GM19193 (cell line): ENCODE results near the gene COL15A1.

ENCODE experiments used
- POLR2A ChIP-seq: IDR thresholded peaks from 4 replicates; pipeline ENCODE4 v1.6.1; 2011; ENCODE audit not compliant: insufficient read depth, insufficient read length; ENCODE audit errors: extremely low read depth

COL15A1 gene

DNA sequence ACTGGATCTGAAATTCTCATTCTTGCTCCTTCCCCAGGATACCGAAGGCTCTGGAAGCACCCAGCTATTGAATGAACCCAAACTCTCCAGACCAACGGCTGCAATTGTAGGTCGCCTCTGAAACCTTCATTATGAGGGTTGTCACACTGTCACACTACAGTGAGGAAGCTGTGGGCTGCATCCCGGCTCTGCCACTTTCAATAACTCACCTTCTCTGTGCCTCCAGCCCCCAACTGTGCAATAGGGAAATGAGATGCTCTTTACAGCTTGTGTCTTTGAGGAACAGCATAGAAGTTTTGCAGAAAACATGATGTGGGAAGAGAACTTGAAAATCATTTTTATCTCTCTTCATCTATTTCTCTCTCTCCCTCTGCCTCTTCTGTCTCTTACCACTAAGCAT, 91.6 kb downstream of the COL15A1 start:
- TF ChIP-seq POLR2A = no peak

DNA sequence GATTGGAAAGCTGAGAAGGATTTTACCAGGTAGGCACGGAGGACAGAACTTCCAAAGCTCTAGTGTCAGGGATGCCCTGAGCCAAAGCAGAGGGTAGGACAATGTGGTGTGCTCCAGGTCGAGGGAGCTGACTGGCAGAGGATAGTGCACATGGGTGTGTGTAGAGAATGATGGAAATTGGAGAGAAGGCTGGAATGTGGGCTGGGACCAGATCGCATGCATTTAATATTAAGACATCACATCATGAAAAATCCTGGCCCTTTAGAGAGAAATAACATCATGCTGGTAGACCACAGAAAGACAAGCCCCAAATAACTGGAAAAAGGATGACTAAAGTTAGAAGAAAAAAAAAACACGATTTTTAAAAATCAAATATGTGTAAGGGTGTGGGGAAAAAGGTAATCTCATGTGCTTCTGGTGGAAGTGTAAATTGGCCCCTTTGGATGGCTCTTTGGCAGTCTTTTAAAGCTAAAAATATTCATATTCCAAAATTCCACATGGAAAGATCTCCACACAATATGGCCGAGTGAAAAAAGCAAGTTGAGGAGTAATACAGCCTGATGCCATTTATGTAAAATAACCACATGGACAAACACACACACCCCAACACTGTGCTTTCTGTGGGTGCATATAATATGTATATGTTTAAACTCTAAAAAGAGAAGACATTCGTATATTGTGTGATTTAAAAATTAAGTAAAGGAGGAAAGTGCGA, 94.2 kb downstream of the COL15A1 start:
- TF ChIP-seq POLR2A = no peak

- TF ChIP-seq POLR2A = no peak
Measured at GRCh38 chr9:99038484-99038820, 94.7 kb downstream of the COL15A1 start.

DNA sequence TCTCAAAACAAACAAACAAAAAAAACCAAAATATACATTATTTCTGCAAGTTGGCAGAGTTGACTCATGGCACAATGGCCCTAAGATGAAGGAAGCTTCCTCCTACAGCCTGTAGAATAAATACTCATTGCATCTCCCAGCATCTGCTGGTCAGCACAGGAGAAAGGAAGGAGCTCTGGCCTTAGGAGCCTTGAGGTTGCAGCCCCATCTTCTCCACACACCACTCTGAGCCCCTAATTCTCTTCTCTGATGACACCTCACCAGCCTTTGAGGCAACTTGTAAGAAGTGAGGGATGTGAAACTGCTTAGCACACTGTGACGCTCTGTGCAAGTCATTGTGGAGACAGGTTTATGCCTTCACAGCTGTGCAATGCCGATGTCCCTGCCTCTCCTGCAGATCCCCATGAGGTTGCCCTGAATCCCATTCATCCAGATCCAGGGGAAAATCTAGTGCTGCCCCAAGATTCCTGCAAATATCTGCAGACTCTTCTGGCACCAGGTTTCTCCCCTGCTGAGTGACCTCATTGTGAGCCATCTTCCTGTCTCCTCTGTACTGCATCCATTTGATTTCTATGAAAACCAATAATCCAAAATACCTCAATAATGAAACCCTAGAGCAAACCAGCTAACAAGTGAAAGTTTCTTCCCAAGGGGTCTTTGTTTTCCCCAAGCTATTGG, 95.9 kb downstream of the COL15A1 start:
- no peak for TF ChIP-seq POLR2A

GRCh38 chr9:99040251-99040900, 96.7 kb downstream of the COL15A1 start:
- no peak for TF ChIP-seq POLR2A

- no peak for TF ChIP-seq POLR2A
Measured at GRCh38 chr9:99040911-99041582, 97.3 kb downstream of the COL15A1 start.

GRCh38 chr9:99041618-99042017, 97.9 kb downstream of the COL15A1 start:
- no peak for TF ChIP-seq POLR2A

- no peak for TF ChIP-seq POLR2A
Measured at GRCh38 chr9:99042620-99043019, 98.9 kb downstream of the COL15A1 start.

- TF ChIP-seq POLR2A = no peak
Measured at GRCh38 chr9:99044827-99045226, 101.1 kb downstream of the COL15A1 start.

DNA sequence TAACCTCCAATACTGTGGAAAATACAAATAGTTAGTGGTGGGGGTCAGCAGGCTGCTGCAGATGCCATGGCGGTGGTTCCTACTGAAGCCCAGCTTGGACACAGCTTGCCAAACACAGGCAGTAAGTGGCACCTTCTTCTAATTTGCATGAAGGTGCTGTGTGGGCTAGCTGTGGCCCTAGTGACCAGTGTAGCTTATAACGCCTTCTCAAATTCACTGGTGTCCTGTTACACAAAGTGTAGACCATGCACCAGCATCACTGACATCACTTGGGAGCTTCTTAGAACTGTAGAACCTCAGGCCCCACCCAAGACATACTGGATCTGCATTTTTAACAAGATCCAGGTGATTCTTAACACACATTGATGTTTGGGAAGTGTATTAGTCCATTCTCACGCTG, 102.4 kb downstream of the COL15A1 start:
- TF ChIP-seq POLR2A = no peak

GRCh38 chr9:99046542-99047071, 102.9 kb downstream of the COL15A1 start:
- no peak for TF ChIP-seq POLR2A

DNA sequence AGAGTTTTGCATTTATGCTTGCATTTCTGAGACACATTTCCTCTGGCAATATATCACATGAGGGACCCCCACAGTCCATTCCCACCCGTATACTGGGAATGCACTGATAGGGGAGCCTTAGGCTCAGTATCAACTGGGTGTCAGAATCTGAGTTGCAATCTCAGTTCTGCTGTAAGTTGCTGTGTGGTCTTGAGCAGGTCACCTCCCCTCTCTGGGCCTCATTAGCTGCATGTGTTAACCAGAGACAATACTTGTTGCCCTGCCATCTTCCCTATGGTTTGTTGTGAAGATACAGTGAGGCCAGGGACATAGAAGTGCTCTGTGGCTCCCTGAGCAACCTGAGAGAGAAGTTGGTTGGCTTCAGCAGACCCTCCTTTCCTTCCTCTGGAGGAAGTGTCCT, 105.5 kb downstream of the COL15A1 start:
- no peak for TF ChIP-seq POLR2A

DNA sequence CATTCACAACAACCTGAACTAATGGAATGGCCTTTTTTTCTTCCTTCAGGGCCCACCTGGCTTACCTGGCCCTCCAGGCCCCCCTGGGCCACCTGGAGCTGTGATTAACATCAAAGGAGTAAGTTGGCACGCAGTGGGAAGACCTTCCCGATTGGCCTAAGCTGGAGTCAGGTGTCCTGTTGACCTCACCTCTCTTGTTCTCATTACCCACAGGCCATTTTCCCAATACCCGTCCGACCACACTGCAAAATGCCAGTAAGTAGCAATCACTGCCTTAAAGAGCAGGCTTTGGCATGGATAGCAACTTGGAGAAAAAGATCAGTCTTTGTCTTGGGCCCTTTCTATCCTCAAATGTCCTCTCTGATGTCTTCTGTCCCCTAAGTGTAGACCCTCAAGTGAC, 105.9 kb downstream of the COL15A1 start:
- TF ChIP-seq POLR2A = no peak

GRCh38 chr9:99050292-99050911, 106.7 kb downstream of the COL15A1 start:
- TF ChIP-seq POLR2A = no peak

DNA sequence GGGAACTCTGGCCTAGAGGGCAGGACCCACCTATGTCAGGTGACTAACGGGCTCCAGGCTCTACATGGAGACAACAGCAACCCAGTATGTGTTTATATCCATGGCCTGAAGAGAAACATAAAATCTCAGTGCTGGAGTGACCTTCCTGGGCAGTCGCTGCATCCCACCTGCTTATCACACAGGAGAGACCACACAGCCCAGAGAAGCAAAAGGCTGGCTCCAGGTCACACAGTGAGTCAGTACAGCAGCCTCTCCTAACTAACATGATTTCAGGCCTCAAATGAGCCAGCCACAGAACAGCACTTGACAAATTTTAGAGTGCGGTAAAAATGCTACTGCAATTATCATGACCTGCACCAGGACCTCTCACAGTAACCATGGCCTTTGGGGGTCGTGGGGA, 107.2 kb downstream of the COL15A1 start:
- TF ChIP-seq POLR2A = no peak
